WTC11 (cell line): ENCODE data around the gene PRR5L. TPM values are rescaled to one million over a fixed set of nuclear protein-coding genes. Genes with fewer than 3 reads are reported as not detected.

Experiments used
- ATAC-seq: fragments of 200-7000 bp; cut with Tn5 transposase; 2 replicates; pipeline ENCODE4 v1.10.0; 2021; ENCODE audit warnings: mild to moderate bottlenecking, moderate library complexity
- CTCF ChIA-PET: fragments of 300-600 bp; sonication (Branson Sonifier 250); formaldehyde crosslinking; loops from one replicate; lab custom pipeline; 2021; ENCODE audit warnings: antibody characterized with exemption; lab: Charles Lee
- POLR2A ChIA-PET: fragments of 350-600 bp; sonication (Branson Sonifier 250); formaldehyde crosslinking; loops from one replicate; lab custom pipeline; 2021; ENCODE audit warnings: antibody characterized with exemption; lab: Charles Lee
- DNase-seq: peaks from one replicate; pipeline ENCODE4 v3.0.0; 2021; ENCODE audit warnings: low spot score
- H3K27ac Mint-ChIP-seq: 2 replicates; pipeline ENCODE4 v1.8.0; 2021; ENCODE audit warnings: mixed read lengths
- H3K27me3 Mint-ChIP-seq: 2 replicates; pipeline ENCODE4 v1.8.0; 2021; ENCODE audit warnings: low read depth, mild to moderate bottlenecking, moderate library complexity, mixed read lengths
- H3K36me3 Mint-ChIP-seq: 2 replicates; pipeline ENCODE4 v1.8.0; 2021; ENCODE audit warnings: mixed read lengths
- H3K4me1 Mint-ChIP-seq: 2 replicates; pipeline ENCODE4 v1.8.0; 2022; ENCODE audit warnings: mixed read lengths
- H3K4me3 Mint-ChIP-seq: 2 replicates; pipeline ENCODE4 v1.8.0; 2021; ENCODE audit warnings: mild to moderate bottlenecking, moderate library complexity, mixed read lengths
- H3K9me3 Mint-ChIP-seq: 2 replicates; pipeline ENCODE4 v1.8.0; 2021; ENCODE audit warnings: mixed read lengths
- ATF1 ChIP-seq: sonication (generic); formaldehyde crosslinking; IDR thresholded peaks from 2 replicates; pipeline ENCODE4 v1.8.1; 2023; ENCODE audit warnings: mild to moderate bottlenecking, moderate library complexity, missing genetic modification reagents
- CREM ChIP-seq: sonication (generic); formaldehyde crosslinking; IDR thresholded peaks from 2 replicates; pipeline ENCODE4 v1.8.1; 2022; ENCODE audit warnings: mild to moderate bottlenecking, missing genetic modification reagents, moderate library complexity
- E2F4 ChIP-seq: sonication (generic); formaldehyde crosslinking; IDR thresholded peaks from 2 replicates; pipeline ENCODE4 v1.8.1; 2022; ENCODE audit warnings: low read depth, mild to moderate bottlenecking, moderate library complexity, missing genetic modification reagents, borderline replicate concordance
- ELF4 ChIP-seq: sonication (generic); formaldehyde crosslinking; IDR thresholded peaks from 2 replicates; pipeline ENCODE4 v1.8.1; 2022; ENCODE audit warnings: low read depth, mild to moderate bottlenecking, moderate library complexity, missing genetic modification reagents
- FOXK1 ChIP-seq: sonication (generic); formaldehyde crosslinking; IDR thresholded peaks from 2 replicates; pipeline ENCODE4 v1.8.0; 2022; ENCODE audit warnings: mild to moderate bottlenecking, moderate library complexity, missing genetic modification reagents
- FOXP1 ChIP-seq: sonication (generic); formaldehyde crosslinking; IDR thresholded peaks from 2 replicates; pipeline ENCODE4 v1.8.0; 2022; ENCODE audit warnings: missing genetic modification reagents, mild to moderate bottlenecking, moderate library complexity, borderline replicate concordance
- IRF2 ChIP-seq: sonication (generic); formaldehyde crosslinking; IDR thresholded peaks from 2 replicates; pipeline ENCODE4 v1.8.0; 2022; ENCODE audit warnings: low read depth, missing genetic modification reagents, borderline replicate concordance
- JAZF1 ChIP-seq: fragments of 250-450 bp; sonication (Bioruptor Pico); IDR thresholded peaks from 2 replicates; pipeline ENCODE4 v1.9.0; 2021; ENCODE audit warnings: moderate library complexity, mild to moderate bottlenecking, inconsistent platforms
- JUN ChIP-seq: sonication (generic); formaldehyde crosslinking; IDR thresholded peaks from 2 replicates; pipeline ENCODE4 v1.8.0; 2023; ENCODE audit warnings: mild to moderate bottlenecking, missing genetic modification reagents
- NR1H2 ChIP-seq: sonication (generic); formaldehyde crosslinking; IDR thresholded peaks from 2 replicates; pipeline ENCODE4 v1.9.0; 2021; ENCODE audit warnings: mild to moderate bottlenecking, moderate library complexity, missing genetic modification reagents
- SMAD3 ChIP-seq: sonication (generic); formaldehyde crosslinking; IDR thresholded peaks from 2 replicates; pipeline ENCODE4 v1.8.0; 2022; ENCODE audit warnings: missing genetic modification reagents, mild to moderate bottlenecking, borderline replicate concordance
- SMAD4 ChIP-seq: sonication (generic); formaldehyde crosslinking; IDR thresholded peaks from 2 replicates; pipeline ENCODE4 v1.8.0; 2022; ENCODE audit warnings: mild to moderate bottlenecking, missing genetic modification reagents
- TCF7 ChIP-seq: sonication (generic); formaldehyde crosslinking; IDR thresholded peaks from 2 replicates; pipeline ENCODE4 v1.8.0; 2022; ENCODE audit warnings: mild to moderate bottlenecking, low read depth, missing genetic modification reagents, moderate library complexity
- USF2 ChIP-seq: sonication (generic); formaldehyde crosslinking; IDR thresholded peaks from 2 replicates; pipeline ENCODE4 v1.8.1; 2023; ENCODE audit warnings: mild to moderate bottlenecking, missing genetic modification reagents, moderate library complexity
- ZBTB43 ChIP-seq: sonication (generic); formaldehyde crosslinking; IDR thresholded peaks from 2 replicates; pipeline ENCODE4 v1.8.1; 2023; ENCODE audit warnings: mild to moderate bottlenecking, missing genetic modification reagents
- ZNF138 ChIP-seq: sonication (generic); formaldehyde crosslinking; conservative IDR thresholded peaks from 2 replicates; pipeline ENCODE4 v1.8.1; 2022; ENCODE audit warnings: mild to moderate bottlenecking, moderate library complexity, missing genetic modification reagents
- ZNF219 ChIP-seq: sonication (generic); formaldehyde crosslinking; IDR thresholded peaks from 2 replicates; pipeline ENCODE4 v1.8.0; 2023; ENCODE audit warnings: missing genetic modification reagents, mild to moderate bottlenecking, borderline replicate concordance
- ZNF532 ChIP-seq: fragments of 250-450 bp; sonication (Bioruptor Pico); IDR thresholded peaks from 2 replicates; pipeline ENCODE4 v1.9.0; 2021; ENCODE audit warnings: mild to moderate bottlenecking, borderline replicate concordance
- total RNA-seq: library from RNA; stranded (reverse); gene quantifications from 3 replicates; pipeline ENCODE4 v1.2.3, GENCODE V29; 2021
- TF ChIP-seq, protein P1 (sequence below): sonication (generic); formaldehyde crosslinking; IDR thresholded peaks from 2 replicates; pipeline ENCODE4 v1.8.1; 2022; ENCODE audit warnings: low read depth, missing genetic modification reagents, borderline replicate concordance
- TF ChIP-seq, protein P2 (sequence below): sonication (generic); formaldehyde crosslinking; IDR thresholded peaks from 2 replicates; pipeline ENCODE4 v1.8.1; 2022; ENCODE audit warnings: missing genetic modification reagents, borderline replicate concordance
- TF ChIP-seq, protein P3 (sequence below): sonication (generic); formaldehyde crosslinking; IDR thresholded peaks from 2 replicates; pipeline ENCODE4 v1.8.1; 2023; ENCODE audit warnings: mild to moderate bottlenecking, moderate library complexity, missing genetic modification reagents

Gene PRR5L
- total RNA-seq, 1 experiment from 2014 or later, result 3.9 TPM

- H3K36me3 Mint-ChIP-seq, result no peaks in the 10 kb centered on the region
- H3K9me3 Mint-ChIP-seq, result no peaks in the 10 kb centered on the region
- H3K4me1 Mint-ChIP-seq, result peaks cover 21% of the 10 kb centered on the region
- TF ChIP-seq, protein P1, sequence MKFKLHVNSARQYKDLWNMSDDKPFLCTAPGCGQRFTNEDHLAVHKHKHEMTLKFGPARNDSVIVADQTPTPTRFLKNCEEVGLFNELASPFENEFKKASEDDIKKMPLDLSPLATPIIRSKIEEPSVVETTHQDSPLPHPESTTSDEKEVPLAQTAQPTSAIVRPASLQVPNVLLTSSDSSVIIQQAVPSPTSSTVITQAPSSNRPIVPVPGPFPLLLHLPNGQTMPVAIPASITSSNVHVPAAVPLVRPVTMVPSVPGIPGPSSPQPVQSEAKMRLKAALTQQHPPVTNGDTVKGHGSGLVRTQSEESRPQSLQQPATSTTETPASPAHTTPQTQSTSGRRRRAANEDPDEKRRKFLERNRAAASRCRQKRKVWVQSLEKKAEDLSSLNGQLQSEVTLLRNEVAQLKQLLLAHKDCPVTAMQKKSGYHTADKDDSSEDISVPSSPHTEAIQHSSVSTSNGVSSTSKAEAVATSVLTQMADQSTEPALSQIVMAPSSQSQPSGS (CRISPR knock-in tag), result no peak
- TF ChIP-seq FOXP1, result no peak
- no peak for TF ChIP-seq ZNF532 (CRISPR knock-in tag)
- no peak for TF ChIP-seq ZNF219 (CRISPR knock-in tag)
- no peak for TF ChIP-seq TCF7 (CRISPR knock-in tag)
- no peak for TF ChIP-seq JUN (CRISPR knock-in tag)
- TF ChIP-seq SMAD4 (CRISPR knock-in tag), result no peak
- CTCF ChIA-PET, result no interaction called here
- POLR2A ChIA-PET, result no interaction called here
- no peak overlapping the region for H3K27ac Mint-ChIP-seq
- no peak for DNase-seq
- no peak overlapping the region for H3K4me3 Mint-ChIP-seq
- H3K27me3 Mint-ChIP-seq, result no peaks in the 10 kb centered on the region; the same call in none of the 2 replicates
- ATAC-seq, result no peak
These were observed 156.3 kb downstream of the PRR5L start for GRCh38 chr11:36452236-36452940.

GRCh38 chr11:36452961-36453360, 156.9 kb downstream of the PRR5L start:
- CTCF ChIA-PET, result no interaction called here
- H3K4me3 Mint-ChIP-seq, result no peak overlapping the region
- no peaks in the 10 kb centered on the region; the same call in none of the 2 replicates for H3K27me3 Mint-ChIP-seq
- DNase-seq, result no peak
- POLR2A ChIA-PET, result no interaction called here
- no peaks in the 10 kb centered on the region for H3K9me3 Mint-ChIP-seq
- peaks cover 21% of the 10 kb centered on the region for H3K4me1 Mint-ChIP-seq
- no peaks in the 10 kb centered on the region for H3K36me3 Mint-ChIP-seq
- ATAC-seq, result no peak
- H3K27ac Mint-ChIP-seq, result no peak overlapping the region
- TF ChIP-seq ATF1 (CRISPR knock-in tag) (no peak), SMAD3 (no peak), ELF4 (CRISPR knock-in tag) (no peak), E2F4 (no peak), IRF2 (CRISPR knock-in tag) (no peak), USF2 (CRISPR knock-in tag) (no peak), FOXK1 (CRISPR knock-in tag) (no peak), JAZF1 (no peak), ZBTB43 (no peak), CREM (CRISPR knock-in tag) (no peak), ZNF138 (CRISPR knock-in tag) (no peak), NR1H2 (CRISPR knock-in tag) (no peak)
- TF ChIP-seq, protein P2, sequence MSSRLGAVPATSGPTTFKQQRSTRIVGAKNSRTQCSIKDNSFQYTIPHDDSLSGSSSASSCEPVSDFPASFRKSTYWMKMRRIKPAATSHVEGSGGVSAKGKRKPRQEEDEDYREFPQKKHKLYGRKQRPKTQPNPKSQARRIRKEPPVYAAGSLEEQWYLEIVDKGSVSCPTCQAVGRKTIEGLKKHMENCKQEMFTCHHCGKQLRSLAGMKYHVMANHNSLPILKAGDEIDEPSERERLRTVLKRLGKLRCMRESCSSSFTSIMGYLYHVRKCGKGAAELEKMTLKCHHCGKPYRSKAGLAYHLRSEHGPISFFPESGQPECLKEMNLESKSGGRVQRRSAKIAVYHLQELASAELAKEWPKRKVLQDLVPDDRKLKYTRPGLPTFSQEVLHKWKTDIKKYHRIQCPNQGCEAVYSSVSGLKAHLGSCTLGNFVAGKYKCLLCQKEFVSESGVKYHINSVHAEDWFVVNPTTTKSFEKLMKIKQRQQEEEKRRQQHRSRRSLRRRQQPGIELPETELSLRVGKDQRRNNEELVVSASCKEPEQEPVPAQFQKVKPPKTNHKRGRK, result no peak
- TF ChIP-seq, protein P3, sequence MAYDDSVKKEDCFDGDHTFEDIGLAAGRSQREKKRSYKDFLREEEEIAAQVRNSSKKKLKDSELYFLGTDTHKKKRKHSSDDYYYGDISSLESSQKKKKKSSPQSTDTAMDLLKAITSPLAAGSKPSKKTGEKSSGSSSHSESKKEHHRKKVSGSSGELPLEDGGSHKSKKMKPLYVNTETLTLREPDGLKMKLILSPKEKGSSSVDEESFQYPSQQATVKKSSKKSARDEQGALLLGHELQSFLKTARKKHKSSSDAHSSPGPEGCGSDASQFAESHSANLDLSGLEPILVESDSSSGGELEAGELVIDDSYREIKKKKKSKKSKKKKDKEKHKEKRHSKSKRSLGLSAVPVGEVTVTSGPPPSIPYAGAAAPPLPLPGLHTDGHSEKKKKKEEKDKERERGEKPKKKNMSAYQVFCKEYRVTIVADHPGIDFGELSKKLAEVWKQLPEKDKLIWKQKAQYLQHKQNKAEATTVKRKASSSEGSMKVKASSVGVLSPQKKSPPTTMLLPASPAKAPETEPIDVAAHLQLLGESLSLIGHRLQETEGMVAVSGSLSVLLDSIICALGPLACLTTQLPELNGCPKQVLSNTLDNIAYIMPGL, result no peak
